ENCODE measurements around the gene RFX1. TPM values are rescaled to one million over a fixed set of nuclear protein-coding genes. Genes with fewer than 3 reads are reported as not detected.
A peak's percentile ranks its signal among the peaks of the same experiment; 100 is the strongest.

Gene RFX1
- total and polyA plus RNA-seq, 2 experiments from 2014 or later = 8.9 to 11.8 TPM

DNA sequence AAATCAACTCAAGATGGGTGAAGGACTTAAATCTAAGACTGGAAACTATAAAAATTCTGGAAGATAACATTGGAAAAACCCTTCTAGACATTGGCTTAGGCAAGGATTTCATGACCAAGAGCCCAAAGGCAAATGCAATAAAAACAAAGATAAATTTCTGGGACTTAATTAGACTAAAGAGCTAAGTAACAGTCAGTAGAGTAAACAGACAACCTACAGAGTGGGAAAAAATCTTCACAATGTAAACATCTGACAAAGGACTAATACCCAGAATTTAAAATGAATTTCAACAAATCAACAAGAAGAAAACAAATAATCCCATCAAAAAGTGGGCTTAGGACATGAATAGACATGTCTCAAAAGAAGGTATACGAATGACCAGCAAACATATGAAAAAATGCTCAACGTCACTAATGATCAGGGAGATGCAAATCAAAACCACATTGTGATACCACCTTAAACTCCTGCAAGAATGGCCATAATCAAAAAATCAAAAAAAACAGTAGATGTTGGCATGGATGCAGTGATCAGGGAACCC lies 6.3 kb upstream of the RFX1 start (continued):
- TF ChIP-seq JUNB (IDR thresholded peaks at IDR 0.05; ENCODE audit: unreplicated experiment) (no peak), EZH2 (IDR thresholded peaks at IDR 0.05; ENCODE audit: low read depth, unreplicated experiment) (no peak), NANOG (IDR thresholded peaks at IDR 0.05; ENCODE audit: borderline replicate concordance) (no peak), STAT1 (IDR thresholded peaks at IDR 0.05; ENCODE audit: unreplicated experiment) (no peak), CREB1 (CRISPR knock-in tag; IDR thresholded peaks at IDR 0.05; ENCODE audit: low read depth) (no peak), EZH2phosphoT487 (IDR thresholded peaks at IDR 0.05; ENCODE audit: unreplicated experiment) (no peak)
- TF ChIP-seq, protein P1, sequence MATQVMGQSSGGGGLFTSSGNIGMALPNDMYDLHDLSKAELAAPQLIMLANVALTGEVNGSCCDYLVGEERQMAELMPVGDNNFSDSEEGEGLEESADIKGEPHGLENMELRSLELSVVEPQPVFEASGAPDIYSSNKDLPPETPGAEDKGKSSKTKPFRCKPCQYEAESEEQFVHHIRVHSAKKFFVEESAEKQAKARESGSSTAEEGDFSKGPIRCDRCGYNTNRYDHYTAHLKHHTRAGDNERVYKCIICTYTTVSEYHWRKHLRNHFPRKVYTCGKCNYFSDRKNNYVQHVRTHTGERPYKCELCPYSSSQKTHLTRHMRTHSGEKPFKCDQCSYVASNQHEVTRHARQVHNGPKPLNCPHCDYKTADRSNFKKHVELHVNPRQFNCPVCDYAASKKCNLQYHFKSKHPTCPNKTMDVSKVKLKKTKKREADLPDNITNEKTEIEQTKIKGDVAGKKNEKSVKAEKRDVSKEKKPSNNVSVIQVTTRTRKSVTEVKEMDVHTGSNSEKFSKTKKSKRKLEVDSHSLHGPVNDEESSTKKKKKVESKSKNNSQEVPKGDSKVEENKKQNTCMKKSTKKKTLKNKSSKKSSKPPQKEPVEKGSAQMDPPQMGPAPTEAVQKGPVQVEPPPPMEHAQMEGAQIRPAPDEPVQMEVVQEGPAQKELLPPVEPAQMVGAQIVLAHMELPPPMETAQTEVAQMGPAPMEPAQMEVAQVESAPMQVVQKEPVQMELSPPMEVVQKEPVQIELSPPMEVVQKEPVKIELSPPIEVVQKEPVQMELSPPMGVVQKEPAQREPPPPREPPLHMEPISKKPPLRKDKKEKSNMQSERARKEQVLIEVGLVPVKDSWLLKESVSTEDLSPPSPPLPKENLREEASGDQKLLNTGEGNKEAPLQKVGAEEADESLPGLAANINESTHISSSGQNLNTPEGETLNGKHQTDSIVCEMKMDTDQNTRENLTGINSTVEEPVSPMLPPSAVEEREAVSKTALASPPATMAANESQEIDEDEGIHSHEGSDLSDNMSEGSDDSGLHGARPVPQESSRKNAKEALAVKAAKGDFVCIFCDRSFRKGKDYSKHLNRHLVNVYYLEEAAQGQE (IDR thresholded peaks at IDR 0.05; ENCODE audit: unreplicated experiment) = no peak

DNA sequence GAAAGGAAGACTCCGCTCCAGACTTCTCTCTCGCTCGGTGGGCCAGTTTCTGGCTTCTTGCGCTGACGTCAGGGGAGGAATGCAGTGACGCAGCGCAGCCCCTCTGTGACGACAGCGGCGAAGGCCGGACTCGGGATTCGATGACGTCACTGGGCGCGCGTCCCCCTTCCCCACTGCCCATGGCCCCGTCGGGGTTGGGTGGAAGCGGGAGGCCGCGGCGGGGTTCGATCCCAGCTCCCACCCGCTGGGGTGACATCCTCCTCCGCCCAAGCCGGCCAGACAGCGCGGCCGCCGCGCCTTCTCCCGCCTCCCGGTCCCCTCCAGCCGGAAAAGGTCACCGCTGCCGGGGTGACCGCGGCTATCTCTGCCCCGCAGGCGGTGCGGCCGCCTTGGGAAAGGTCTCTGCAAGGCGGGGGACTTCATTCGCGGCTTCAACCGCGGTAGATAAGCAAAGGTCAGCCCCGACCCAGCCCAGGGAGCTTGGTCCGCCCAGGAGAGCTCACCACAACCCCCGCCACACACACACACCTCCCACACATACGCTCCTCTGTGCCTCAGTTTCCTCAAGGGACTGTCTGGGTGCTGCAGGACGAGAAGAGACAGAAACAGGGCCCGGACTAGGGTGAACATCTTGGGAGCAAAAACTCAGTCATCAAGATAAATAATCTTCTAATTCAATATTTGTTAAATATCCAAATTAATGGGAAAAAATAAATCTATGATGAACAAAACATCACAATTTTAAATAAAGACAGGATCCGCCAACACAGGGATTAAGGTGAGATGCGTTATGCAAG lies 844 bp upstream of the RFX1 start:
- Histone ChIP-seq H3F3A (replicated peaks; ENCODE audit: low read depth) (peaks cover 6% of the 10 kb centered on the region; the same call in 1 of the 2 replicates), H3K4me1 (ENCODE audit: insufficient read depth) (peaks cover 19% of the 10 kb centered on the region), H3K9me2 (ENCODE audit: insufficient read depth) (no peaks in the 10 kb centered on the region), H2AFZ (peak overlapping the region; percentile 98), H3K79me2 (replicated peaks; ENCODE audit: insufficient read depth) (peaks cover 17% of the 10 kb centered on the region), H3K36me3 (ENCODE audit: insufficient read depth) (no peaks in the 10 kb centered on the region), H3K27me3 (ENCODE audit: insufficient read depth) (no peaks in the 10 kb centered on the region), H3K4me3 (peak overlapping the region; percentile 49), H3K27ac (ENCODE audit: low read depth) (peak overlapping the region; percentile 92), H3K4me2 (peak overlapping the region; percentile 95), H4K20me1 (replicated peaks; ENCODE audit: insufficient read depth) (no peaks in the 10 kb centered on the region)
- Mint-ChIP-seq H3K4me3 (peak overlapping the region; percentile 89), H3K9me3 (no peaks in the 10 kb centered on the region), H3K36me3 (ENCODE audit: low read depth) (no peaks in the 10 kb centered on the region; the same call in 2 of the 3 replicates), H3K27ac (peak overlapping the region; percentile 100), H3K27me3 (ENCODE audit: insufficient read depth, low read depth, poor library complexity) (peaks cover 19% of the 10 kb centered on the region), H3K4me1 (peaks cover 22% of the 10 kb centered on the region)
- peak; percentile 93 for DNase-seq (ENCODE audit: low spot score)
- TF ChIP-seq, protein P2, sequence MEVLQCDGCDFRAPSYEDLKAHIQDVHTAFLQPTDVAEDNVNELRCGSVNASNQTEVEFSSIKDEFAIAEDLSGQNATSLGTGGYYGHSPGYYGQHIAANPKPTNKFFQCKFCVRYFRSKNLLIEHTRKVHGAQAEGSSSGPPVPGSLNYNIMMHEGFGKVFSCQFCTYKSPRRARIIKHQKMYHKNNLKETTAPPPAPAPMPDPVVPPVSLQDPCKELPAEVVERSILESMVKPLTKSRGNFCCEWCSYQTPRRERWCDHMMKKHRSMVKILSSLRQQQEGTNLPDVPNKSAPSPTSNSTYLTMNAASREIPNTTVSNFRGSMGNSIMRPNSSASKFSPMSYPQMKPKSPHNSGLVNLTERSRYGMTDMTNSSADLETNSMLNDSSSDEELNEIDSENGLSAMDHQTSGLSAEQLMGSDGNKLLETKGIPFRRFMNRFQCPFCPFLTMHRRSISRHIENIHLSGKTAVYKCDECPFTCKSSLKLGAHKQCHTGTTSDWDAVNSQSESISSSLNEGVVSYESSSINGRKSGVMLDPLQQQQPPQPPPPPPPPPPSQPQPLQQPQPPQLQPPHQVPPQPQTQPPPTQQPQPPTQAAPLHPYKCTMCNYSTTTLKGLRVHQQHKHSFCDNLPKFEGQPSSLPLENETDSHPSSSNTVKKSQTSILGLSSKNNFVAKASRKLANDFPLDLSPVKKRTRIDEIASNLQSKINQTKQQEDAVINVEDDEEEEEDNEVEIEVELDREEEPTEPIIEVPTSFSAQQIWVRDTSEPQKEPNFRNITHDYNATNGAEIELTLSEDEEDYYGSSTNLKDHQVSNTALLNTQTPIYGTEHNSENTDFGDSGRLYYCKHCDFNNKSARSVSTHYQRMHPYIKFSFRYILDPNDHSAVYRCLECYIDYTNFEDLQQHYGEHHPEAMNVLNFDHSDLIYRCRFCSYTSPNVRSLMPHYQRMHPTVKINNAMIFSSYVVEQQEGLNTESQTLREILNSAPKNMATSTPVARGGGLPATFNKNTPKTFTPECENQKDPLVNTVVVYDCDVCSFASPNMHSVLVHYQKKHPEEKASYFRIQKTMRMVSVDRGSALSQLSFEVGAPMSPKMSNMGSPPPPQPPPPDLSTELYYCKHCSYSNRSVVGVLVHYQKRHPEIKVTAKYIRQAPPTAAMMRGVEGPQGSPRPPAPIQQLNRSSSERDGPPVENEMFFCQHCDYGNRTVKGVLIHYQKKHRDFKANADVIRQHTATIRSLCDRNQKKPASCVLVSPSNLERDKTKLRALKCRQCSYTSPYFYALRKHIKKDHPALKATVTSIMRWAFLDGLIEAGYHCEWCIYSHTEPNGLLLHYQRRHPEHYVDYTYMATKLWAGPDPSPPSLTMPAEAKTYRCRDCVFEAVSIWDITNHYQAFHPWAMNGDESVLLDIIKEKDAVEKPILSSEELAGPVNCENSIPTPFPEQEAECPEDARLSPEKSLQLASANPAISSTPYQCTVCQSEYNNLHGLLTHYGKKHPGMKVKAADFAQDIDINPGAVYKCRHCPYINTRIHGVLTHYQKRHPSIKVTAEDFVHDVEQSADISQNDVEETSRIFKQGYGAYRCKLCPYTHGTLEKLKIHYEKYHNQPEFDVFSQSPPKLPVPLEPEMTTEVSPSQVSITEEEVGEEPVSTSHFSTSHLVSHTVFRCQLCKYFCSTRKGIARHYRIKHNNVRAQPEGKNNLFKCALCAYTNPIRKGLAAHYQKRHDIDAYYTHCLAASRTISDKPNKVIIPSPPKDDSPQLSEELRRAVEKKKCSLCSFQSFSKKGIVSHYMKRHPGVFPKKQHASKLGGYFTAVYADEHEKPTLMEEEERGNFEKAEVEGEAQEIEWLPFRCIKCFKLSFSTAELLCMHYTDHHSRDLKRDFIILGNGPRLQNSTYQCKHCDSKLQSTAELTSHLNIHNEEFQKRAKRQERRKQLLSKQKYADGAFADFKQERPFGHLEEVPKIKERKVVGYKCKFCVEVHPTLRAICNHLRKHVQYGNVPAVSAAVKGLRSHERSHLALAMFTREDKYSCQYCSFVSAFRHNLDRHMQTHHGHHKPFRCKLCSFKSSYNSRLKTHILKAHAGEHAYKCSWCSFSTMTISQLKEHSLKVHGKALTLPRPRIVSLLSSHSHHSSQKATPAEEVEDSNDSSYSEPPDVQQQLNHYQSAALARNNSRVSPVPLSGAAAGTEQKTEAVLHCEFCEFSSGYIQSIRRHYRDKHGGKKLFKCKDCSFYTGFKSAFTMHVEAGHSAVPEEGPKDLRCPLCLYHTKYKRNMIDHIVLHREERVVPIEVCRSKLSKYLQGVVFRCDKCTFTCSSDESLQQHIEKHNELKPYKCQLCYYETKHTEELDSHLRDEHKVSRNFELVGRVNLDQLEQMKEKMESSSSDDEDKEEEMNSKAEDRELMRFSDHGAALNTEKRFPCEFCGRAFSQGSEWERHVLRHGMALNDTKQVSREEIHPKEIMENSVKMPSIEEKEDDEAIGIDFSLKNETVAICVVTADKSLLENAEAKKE (CRISPR knock-in tag; IDR thresholded peaks at IDR 0.05) = no peak
- TF ChIP-seq EZH2 (IDR thresholded peaks at IDR 0.05; ENCODE audit: low read depth, unreplicated experiment) = no peak
- TF ChIP-seq, protein P3, sequence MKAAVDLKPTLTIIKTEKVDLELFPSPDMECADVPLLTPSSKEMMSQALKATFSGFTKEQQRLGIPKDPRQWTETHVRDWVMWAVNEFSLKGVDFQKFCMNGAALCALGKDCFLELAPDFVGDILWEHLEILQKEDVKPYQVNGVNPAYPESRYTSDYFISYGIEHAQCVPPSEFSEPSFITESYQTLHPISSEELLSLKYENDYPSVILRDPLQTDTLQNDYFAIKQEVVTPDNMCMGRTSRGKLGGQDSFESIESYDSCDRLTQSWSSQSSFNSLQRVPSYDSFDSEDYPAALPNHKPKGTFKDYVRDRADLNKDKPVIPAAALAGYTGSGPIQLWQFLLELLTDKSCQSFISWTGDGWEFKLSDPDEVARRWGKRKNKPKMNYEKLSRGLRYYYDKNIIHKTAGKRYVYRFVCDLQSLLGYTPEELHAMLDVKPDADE (IDR thresholded peaks at IDR 0.05) = peak; percentile 50
- TF ChIP-seq CREB1 (CRISPR knock-in tag; IDR thresholded peaks at IDR 0.05; ENCODE audit: low read depth) = peak; percentile 100
- TF ChIP-seq POLR2AphosphoS5 (IDR thresholded peaks at IDR 0.05; ENCODE audit: low read depth) = peak; percentile 47; the same call in 1 of the 2 replicates
- ATAC-seq = peak; percentile 49
